ENCODE results near the gene PLA1A. TPM values are rescaled to one million over a fixed set of nuclear protein-coding genes. Genes with fewer than 3 reads are reported as not detected.

Gene PLA1A
- total and polyA plus RNA-seq, 2 donors (not counting 3 experiments of a cell fraction or from before 2014, with no cell fraction given): 0.07 TPM; not detected in 1

DNA sequence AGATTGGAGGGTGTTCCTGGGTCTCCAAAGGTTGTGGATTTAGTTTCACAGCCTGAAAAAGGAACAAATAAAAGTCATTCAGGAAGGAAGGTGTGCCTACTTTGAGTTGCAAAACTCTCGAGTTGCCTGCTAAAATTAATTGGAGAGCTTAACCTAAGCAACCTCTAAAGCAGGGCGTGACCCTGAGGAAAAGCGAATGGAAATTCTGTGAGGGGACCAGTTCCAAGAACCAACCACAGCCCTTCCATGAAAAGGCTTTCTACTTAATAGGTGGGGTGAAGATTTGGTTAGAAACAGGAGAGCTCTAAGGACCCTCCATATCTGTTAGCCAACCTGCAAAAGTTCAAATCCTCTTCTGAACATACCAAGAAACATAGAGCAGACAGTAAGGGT is 39.8 kb upstream of the PLA1A start:
- no peak for FAIRE-seq
- Histone ChIP-seq H3K4me2 (ENCODE audit: insufficient read depth, low read length) (no peak overlapping the region), H4K20me1 (replicated peaks; ENCODE audit: control insufficient read depth, extremely low read depth, insufficient read depth, low read length) (no peaks in the 10 kb centered on the region), H3K4me3 (replicated peaks in 1 of 3; ENCODE audit: insufficient read depth in 1 of 3, low read depth in 1 of 3, low read length in 3 of 3) (no peak overlapping the region), H3K79me2 (ENCODE audit: control insufficient read depth, insufficient read depth, low read length) (no peaks in the 10 kb centered on the region), H3K4me1 (ENCODE audit: control insufficient read depth, extremely low read depth, insufficient read depth, low read length) (no peaks in the 10 kb centered on the region), H2AFZ (ENCODE audit: low read depth, low read length) (no peak overlapping the region), H3K36me3 (ENCODE audit: control insufficient read depth in 2 of 2, extremely low read depth in 1 of 2, insufficient read depth in 2 of 2, low read length in 2 of 2) (no peaks in the 10 kb centered on the region), H3K9me3 (replicated peaks; ENCODE audit: control insufficient read depth, insufficient read depth, low read length) (no peaks in the 10 kb centered on the region), H3K27me3 (ENCODE audit: control insufficient read depth in 2 of 2, insufficient read depth in 2 of 2, low read length in 2 of 2) (peaks cover 0 to 13% of the 10 kb centered on the region in 2 experiments), H3K27ac (ENCODE audit: insufficient read depth, low read depth, low read length) (no peak overlapping the region), H3K9me1 (replicated peaks; ENCODE audit: control insufficient read depth, extremely low read depth, insufficient read depth, low read length) (no peaks in the 10 kb centered on the region), H3K9ac (replicated peaks; ENCODE audit: extremely low read depth, insufficient read depth, low read length) (no peak overlapping the region)
- no TSS peak for BruUV-seq (replicated peaks)
- no peak for DNase-seq (ENCODE audit: low read depth, low spot score)
- CTCF ChIA-PET: no interaction called here
- dilution Hi-C loops (cut with MboI; ENCODE audit: extremely low pct_ligation_motif_present, low sequenced_read_pairs): no loop called here
- POLR2A ChIA-PET: no interaction called here
- TF ChIP-seq, protein P1, sequence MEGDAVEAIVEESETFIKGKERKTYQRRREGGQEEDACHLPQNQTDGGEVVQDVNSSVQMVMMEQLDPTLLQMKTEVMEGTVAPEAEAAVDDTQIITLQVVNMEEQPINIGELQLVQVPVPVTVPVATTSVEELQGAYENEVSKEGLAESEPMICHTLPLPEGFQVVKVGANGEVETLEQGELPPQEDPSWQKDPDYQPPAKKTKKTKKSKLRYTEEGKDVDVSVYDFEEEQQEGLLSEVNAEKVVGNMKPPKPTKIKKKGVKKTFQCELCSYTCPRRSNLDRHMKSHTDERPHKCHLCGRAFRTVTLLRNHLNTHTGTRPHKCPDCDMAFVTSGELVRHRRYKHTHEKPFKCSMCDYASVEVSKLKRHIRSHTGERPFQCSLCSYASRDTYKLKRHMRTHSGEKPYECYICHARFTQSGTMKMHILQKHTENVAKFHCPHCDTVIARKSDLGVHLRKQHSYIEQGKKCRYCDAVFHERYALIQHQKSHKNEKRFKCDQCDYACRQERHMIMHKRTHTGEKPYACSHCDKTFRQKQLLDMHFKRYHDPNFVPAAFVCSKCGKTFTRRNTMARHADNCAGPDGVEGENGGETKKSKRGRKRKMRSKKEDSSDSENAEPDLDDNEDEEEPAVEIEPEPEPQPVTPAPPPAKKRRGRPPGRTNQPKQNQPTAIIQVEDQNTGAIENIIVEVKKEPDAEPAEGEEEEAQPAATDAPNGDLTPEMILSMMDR (IDR thresholded peaks at IDR 0.05; ENCODE audit: extremely low read depth in 1 of 2, insufficient read depth in 1 of 2, low read depth in 1 of 2, low read length in 2 of 2): no peak
- TF ChIP-seq FOS (IDR thresholded peaks at IDR 0.05; ENCODE audit: borderline replicate concordance, insufficient read depth, low read length) (no peak), POLR2AphosphoS5 (IDR thresholded peaks at IDR 0.05; ENCODE audit: insufficient read depth, low read depth, low read length) (no peak), EZH2 (IDR thresholded peaks at IDR 0.05; ENCODE audit: borderline replicate concordance, low read depth, low read length, severe bottlenecking) (no peak), JUN (IDR thresholded peaks at IDR 0.05; ENCODE audit: borderline replicate concordance, insufficient read depth, insufficient read length, low read depth) (no peak)
- TF ChIP-seq, protein P2, sequence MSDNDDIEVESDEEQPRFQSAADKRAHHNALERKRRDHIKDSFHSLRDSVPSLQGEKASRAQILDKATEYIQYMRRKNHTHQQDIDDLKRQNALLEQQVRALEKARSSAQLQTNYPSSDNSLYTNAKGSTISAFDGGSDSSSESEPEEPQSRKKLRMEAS (IDR thresholded peaks at IDR 0.05; ENCODE audit: insufficient read depth, insufficient read length): no peak
- intact Hi-C loops (cut with micrococcal nuclease): loop anchor here (10.0 kb wide), 1 partner anchor 283 kb away; no protein-coding TSS in a partner anchor

All from endothelial cell of umbilical vein (primary cell).